Fibroblast of skin of scalp (primary cell): ENCODE data around the gene TIAM2.
"Not testable (repeated sequence)": the region's sequence is repeated elsewhere in the genome, so short reads cannot be mapped to it uniquely, and the experiment has no call there.

Experiments used
- DNase-seq: peaks from one replicate; pipeline ENCODE4 v3.0.0-alpha.2; 2013

TIAM2 gene

DNA sequence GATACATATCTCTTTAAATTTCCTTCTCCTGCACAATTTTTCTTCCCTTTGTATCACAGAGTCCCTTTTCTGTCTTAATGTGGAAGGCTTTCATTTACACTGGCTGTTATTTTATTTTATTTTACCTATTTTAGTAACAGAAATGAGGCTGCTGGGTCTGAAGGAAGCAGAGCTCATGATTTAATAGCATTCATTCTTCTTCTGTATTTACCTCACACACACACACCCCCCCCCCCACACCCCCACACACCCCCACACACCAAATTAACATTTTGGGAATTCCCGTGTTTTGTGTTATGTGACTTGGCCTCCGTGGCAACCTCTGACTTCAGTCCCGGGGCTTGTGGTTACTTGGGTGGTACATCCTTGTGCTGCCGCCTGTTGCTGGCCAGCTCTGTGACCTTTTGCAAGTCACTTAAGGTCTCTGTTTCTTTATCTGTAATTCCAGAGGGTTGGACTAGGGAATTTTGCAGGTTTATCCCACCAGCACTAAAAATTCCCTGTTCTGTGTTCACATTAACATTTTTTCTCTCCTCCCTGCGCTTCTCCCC is 108.8 kb downstream of the TIAM2 start:
- DNase-seq = peak; percentile 52

DNA sequence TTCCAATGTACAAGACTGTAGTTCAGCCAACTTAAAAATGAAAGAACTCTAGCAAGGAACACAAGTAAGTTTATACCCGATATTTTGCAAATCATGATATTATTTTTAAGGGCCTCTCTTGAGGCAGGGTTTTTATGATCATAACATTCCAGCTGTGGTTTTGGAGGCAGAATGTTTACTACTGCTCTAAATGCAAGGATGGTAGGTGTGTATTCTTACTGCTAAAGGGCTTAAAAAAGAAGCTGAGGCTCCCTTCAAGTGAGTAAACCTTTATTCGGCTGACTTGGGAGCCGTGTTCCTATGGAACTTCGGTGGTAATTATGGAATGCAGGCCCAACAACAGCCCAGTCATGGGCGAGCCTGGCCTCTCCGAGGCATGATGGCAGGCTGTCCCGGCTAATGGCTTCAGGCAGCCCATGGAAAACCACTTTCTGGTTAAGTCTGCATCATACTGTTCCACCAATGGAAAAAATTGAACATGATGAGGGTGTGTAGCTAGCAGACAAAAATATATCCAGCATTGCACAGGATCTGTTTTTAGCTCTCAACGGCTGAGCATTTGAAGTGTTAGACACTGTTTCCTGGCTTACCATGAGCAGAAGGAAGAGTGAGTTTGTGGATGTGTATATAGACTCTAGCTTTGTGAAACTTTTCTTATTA is 111.5 kb downstream of the TIAM2 start:
- peak; percentile 29 for DNase-seq

DNA sequence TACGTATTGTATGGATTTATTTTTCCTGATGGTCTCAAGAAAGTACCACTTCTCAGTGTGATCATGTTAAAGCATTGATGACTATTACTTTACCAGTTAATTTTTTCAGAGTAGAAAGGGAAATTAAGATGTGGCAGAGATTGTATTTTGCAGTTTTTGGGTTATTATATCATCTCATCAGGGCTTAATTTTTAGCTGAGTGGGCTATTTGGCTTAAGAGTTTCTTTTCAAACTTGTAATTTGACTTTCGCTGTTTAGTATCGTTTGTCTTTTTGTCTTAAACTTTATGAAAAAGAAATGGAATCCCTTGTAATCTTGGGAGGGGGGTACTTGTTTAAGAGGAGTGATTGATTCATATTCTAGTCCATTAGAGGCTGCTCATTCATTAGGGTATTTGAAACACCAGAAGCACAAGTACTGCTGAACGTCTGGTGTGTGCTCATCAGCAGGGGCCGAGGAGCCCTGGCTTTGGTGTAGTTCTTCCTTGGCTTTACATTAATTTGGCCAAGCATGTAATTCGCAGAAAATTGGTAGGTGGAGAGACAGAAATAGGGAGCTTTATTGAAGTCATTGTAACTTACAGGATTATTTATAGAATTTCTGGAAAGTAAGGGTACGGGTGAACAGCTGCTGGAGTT is 112.4 kb downstream of the TIAM2 start:
- DNase-seq = no peak

DNA sequence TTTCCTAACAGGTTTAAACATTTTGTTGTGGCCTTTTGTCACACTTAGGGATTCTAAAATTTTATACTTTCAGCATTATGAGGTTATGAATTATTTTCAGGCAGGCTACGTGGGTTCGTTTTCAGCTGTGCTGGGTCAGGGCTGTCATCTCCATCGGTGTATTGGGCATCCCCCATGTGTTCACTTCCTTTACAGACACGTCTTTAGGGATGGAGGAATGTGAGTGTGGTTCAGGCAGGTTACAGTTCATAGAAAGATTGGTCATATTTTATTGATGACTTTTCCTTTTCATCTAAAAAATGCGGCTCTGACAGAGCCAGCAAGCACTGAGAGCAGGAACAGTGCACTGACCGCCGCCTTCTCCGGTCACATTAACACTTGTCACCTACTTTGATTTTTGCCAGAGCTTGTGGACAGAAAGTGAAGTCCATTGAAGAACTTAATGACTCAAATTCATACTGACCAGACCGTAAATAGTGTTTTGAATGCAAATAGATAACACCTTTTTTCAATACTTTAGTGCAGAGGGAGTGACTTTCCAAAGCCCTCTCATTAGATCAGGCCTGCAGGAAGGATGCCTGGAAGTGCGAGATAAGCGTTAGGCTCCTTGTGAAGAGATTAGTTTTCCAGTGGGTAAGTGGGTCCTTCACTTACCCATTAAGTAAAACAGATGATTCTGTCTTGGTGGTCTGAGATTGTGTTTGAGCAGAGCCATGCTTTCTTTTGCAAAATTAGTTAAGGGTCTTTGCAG is 113.1 kb downstream of the TIAM2 start:
- DNase-seq = no peak

DNA sequence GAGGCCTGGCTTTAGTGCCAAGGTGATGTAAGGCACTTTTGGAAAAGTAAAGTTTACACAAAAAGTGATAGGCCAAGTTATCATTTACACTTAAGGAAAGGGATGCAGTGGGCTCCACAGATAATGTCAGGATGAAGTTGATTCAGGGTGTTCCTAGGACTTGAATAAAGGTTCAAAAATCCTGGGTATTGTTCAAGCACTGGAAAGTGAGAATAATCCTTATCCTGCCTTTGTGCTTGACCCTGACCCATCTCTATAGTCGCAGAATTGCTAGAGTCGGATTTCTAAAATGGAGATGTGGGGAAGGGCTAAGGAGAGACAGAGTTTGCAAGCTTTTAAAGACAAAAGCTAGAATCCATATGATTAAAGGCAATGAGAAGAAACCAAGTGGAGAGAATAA is 115.6 kb downstream of the TIAM2 start:
- no peak for DNase-seq

DNA sequence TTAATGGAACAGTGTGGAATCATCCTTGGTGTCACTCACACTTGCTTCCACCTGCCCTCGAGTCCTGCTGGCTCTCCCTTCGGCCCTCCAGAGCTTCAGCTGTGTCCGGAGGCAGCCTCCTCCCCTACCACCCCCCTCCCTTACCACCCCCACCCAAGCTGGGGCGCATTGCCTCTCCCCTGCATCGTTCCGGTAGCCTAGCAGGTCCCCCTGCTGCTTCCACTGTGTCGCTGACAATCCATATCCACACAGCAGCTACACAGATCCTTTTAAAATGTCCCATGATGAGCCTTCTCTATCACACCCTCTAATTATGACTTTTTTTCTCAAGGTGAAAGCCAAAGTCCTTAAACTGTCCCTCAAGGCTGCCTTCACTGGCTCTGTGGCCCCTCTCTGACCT is 117.6 kb downstream of the TIAM2 start:
- no peak for DNase-seq

DNA sequence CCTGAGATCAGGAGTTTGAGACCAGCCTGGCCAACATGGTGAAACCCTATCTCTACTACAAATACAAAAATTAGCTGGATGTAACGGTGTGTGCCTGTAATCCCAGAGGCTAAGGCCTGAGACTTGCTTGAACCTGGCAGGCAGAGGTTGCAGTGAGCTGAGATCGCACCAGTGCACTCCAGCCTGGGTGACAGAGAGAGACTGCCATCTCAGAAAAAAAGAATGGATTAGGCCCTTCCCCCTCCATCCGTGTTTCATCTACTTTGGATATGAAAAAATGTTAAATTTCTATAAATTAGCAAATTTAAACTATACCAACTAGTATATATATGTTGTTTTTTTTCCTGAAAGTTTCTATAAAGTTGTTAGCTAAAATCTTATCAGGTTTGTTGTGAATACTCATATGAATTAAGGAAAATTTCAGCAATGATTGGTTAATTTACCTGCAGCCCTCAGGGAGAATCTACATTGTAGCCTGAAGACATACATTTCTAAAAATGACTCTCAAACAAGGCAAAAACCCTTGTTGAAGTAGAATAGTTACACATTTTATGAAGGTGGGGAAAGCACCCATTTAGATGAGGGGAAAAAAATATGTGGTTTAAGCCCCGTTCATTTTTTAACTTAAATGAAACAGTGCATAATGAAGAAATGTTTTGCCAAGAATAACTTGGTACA is 120.9 kb downstream of the TIAM2 start:
- DNase-seq = no peak

DNA sequence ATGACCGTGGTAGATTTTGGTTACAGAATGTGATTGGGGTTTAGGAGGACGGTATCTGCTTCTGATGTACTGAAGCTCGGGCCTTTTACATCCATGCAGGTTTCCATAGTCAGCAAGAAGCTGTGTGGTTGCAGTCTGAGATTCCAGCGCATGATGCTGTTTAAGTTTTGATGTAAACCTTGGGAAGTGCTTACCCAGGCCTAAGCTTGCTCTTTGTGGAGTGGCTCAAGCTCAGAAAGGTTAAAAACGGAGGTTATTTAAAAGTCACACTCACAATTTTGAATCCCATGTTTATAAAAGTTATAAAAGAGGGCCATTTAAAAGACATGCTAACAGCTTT is 121.4 kb downstream of the TIAM2 start:
- DNase-seq = peak; percentile 26

DNA sequence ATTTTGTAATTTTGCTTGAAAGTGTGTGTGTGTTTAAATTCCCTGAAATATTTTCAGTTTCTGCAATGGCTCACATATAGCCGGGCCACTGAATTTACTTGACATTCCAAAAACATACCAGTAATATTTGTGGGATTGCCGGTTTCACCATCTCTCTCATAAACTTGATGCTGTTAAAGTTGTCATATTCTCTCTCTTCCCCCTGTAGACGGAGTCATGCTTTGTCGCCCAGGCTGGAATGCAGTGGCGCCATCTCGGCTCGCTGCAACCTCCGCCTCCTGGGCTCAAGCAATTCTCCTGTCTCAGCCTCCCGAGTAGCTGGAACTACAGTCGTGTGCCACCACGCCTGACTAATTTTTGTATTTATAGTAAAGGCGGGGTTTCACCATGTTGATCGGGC is 122.1 kb downstream of the TIAM2 start:
- peak; percentile 97 for DNase-seq

DNA sequence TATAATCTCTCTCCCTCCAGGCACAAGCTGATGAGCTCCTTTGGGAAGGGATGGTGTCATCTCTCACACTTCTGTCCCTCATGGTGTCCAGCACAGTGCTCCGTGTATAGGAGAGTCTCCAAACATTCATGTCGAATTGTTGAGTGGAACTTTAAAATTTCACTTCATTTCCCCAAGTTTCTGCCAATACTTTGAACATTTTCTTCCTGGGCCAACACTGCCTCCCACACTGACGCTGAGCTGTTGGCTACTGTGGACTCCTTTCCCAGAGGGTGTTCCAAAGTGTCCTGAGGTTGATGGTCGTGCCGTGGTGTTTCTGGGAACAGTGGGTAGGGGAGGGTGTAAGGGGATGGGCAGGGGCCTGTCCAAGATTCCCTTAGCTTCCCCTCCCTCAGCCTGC is 122.7 kb downstream of the TIAM2 start:
- no peak for DNase-seq

DNA sequence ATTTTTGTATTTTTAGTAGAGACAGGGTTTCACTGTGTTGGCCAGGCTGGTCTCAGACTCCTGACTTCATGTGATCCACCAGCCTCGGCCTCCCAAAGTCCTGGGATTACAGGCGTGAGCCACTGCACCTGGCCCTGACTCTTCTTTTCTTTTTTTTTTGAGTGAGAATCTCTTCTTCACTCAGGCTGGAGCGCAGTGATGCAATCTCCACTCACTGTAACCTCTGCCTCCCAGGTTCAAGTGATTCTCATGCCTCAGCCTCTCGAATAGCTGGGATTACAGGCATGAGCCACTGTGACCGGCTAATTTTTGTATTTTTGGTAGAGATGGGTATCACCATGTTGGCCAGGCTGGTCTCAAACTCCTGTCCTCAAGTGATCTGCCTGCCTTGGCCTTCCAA is 124.1 kb downstream of the TIAM2 start:
- DNase-seq = not testable (repeated sequence)

DNA sequence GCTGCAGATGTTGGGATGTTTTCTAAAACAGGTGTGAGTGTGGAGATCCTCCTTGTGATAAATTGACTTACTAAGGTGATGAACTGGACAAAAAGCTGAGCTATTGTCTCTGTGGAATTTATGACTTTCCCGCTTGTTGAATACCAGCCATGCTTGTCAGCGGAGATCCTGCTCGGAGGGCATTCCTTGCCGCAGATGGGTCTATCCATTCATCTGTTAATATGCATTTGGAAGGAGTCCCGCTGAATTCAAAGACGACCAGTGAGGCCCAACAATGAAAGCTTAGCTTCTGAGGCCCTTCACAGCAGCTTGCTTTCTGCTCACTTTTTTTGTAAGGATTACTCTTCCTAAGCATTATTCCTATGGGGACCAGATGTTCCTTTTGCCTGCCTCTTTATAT is 124.9 kb downstream of the TIAM2 start:
- DNase-seq = peak; percentile 90

DNA sequence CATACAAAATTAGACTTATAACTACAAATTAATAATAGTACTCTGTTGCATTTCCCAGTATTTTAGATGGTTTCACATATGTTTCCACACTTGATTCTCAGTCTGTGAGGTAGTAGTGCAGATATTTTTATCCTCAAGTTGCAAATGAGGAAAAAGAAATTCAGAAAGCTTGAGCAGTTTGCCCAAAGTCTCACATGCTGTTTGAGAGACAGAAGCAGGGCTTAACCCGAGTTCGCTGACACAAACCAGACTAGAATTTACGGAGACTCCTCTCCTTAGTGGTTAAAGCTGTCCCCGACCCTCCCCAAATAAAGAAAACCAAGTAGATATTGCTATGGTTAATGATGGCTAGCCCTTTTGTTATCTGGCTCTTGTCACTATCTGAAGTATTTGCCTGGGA is 126.2 kb downstream of the TIAM2 start:
- no peak for DNase-seq

DNA sequence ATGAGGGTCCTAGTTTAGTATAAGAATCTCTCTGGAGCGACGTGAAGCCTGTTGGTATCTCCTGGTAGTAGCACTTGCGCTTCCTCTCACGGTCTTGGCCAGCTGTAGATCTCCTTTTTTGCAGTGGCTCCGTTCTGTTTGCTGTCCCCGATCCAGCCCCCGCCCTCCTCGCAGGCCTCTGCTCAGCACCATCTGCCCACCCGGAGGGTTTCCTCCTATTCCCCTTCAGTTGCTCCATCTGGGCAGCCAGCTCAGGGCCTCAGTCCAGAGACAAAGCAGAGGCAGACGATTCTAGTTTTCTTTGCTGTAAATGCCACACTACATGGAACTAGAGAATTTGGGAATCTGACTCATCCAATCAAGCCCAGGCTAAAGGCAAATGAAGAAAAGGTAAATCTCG is 126.6 kb downstream of the TIAM2 start:
- DNase-seq = no peak

DNA sequence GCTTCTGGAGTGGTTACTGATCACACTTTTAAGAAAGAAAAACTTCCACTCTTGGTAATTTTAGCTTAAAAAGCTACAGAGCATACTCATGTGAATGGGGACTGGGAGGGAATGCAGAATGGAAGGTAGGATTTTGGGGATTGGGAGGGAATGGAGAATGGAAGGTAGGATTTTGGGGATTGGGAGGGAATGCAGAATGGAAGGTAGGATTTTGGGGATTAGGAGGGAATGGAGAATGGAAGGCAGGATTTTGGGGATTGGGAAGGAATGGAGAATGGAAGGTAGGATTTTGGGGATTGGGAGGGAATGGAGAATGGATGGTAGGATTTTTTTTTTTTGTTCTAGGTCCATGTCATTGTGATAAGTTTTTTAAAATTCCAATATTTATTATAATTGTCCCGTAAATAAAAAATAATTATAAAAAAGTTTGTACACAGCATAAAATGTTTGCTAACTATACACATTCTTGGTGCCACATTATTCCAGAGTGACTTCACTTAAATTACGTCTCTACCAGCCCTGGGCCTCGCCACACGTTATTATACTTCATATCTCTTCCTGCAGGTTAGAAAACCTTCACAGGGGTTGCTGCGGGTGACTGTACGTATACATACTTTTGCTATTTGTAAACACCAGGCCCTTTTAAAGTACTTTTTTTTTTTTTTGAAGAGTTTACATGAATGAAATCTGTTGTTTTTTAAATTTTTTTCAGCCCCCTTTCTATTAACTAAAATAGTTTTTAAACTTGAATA is 127.3 kb downstream of the TIAM2 start:
- no peak for DNase-seq

DNA sequence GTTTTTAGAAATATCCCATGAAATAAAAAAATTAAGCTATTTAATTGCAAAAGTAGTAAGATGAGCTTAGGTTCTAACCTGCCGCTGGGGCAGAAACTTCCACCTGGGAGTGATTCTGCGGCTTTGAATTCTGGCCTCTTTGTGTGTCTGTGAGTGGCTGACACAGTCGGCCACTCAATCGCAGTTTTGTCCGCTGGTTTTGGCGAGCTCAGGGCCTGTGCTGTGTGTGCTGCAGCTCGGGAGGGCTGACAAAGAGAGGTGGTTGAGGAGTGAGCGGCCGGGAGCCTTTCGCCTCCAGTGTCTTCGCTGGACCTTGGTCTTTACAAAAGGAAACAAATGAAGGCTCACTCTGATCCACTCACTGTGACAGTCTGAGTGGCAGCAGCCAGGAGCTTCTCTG is 128.4 kb downstream of the TIAM2 start:
- no peak for DNase-seq

DNA sequence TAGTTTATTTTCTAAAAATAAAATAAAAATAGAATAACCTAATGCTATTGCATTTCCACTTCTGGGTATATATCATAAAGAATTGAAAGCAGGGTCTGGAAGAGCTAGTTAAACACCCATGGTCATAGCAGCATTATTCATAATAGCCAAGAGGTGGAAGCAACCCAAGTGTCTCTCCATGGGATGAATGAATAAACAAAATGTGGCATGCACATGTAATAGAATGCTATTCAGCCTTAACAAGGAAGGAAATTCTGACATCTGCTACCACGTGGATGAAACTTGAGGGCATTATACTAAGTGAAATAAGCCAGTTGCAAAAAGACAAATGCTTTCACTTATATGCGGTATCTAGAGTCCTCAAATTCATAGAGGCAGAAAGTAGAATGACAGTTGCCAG is 130.8 kb downstream of the TIAM2 start:
- DNase-seq = peak; percentile 83

DNA sequence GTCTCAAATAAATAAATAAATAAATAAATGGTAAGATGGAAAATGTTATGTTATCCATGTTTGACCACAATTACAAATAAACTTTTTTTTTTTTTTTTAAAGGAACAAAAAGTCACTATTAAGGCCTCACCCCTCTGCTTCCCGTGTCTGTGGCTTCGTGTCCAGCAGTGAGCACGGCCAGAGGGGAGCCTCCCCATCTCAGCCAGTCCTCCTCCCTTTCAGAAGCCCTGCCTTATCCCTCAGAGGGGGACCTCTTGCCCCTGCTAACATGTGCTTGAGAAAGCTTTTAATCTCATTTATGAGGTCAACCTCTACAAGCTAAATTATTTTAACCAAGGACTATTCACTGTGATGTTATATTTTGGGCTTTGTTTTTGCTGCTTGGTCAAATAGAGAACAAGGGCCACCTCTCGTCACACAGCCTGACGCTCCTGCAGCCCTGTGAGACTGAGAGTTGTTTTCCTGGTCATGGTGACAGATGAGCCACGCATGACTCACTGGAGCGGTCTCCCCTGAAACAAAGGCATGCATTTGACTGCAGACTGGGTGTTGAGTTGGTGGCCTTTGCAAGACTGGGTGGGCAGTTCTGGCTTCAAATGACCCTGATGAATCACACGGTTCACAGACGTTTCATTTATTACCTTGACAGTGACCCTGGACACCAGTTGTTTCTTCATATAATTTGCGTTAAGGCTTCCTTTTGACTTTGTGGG is 131.8 kb downstream of the TIAM2 start:
- DNase-seq = peak; percentile 82

DNA sequence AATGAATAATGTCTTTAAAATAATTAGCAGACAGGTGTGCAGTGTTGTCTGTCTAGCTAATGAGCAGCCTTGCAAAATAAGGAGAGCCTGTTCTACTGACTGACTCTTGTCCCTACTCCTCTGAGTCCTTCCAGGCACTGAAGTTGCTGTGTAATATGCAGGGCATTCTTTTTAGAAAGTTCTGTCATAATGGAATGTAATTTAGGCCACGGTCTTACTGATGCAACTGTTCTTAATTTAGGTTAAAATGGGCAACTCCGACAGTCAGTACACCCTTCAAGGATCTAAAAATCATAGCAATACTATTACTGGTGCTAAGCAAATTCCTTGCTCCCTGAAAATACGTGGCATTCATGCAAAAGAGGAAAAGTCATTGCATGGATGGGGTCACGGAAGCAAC is 133.9 kb downstream of the TIAM2 start:
- DNase-seq = peak; percentile 80

DNA sequence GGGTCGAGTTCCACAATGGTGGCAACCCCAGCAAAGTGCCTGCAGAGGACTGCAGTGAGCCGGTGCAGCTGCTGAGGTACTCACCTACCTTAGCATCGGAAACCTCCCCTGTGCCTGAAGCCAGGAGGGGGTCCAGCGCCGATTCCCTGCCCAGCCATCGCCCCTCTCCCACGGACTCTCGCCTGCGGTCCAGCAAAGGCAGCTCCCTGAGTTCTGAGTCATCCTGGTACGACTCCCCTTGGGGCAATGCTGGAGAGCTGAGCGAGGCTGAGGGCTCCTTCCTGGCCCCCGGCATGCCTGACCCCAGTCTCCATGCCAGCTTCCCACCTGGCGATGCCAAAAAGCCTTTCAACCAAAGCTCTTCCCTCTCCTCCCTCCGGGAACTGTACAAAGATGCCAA is 134.6 kb downstream of the TIAM2 start:
- no peak for DNase-seq

DNA sequence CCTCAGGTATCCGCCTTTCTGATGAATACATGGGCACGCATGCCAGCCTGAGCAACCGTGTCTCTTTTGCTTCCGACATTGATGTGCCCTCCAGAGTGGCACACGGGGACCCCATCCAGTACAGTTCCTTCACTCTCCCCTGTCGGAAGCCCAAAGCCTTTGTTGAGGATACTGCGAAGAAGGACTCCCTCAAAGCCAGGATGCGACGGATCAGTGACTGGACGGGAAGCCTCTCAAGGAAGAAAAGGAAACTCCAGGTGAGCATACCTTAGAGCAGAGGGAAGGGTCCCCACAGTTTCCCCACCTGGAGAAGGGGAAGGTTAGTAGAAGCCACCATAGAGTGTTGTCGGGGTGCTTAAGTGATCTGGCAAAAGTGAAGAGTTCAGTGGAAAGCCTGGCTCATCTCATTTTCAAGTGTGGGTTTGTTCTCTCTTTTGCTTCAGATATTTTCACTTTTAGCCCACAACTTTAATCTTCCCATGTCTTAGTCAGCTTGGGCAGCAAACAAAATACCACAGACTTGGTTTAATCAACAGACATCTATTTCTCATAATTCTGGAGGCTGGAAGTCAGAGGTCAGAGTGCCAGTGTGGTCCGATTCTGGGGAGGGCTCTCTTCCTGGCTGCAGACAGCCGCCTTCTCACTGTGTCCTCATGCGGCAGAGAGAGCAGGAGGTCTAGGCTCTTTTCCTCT is 135.2 kb downstream of the TIAM2 start:
- no peak for DNase-seq
